IMR-90 (cell line): Measurements from ENCODE around the gene FCMR. TPM values are rescaled to one million over a fixed set of nuclear protein-coding genes. Genes with fewer than 3 reads are reported as not detected.

Experiments used
- ATAC-seq: fragments of 200-7000 bp; cut with Tn5 transposase; 2 replicates; pipeline ENCODE4 v1.9.1; 2020; ENCODE audit warnings: low read depth, mild to moderate bottlenecking, moderate library complexity
- BruUV-seq: library from RNA; stranded (reverse); fragments of 400-500 nt; replicated peaks from 2 replicates; lab custom pipeline; 2021; lab: Mats Ljungman, UMichigan
- CTCF ChIA-PET: fragments of 300-600 bp; formaldehyde crosslinking; extraction: SDS; loops from one replicate; lab custom pipeline; 2021; ENCODE audit warnings: antibody characterized with exemption; lab: Yijun Ruan, JAX
- POLR2A ChIA-PET: fragments of 300-600 bp; sonication (Branson Sonifier 250); formaldehyde crosslinking; loops from one replicate; lab custom pipeline; 2022; ENCODE audit warnings: antibody characterized with exemption; ENCODE audit not compliant: unreplicated experiment; lab: Charles Lee
- DNase-seq: peaks from one replicate; pipeline ENCODE4 v3.0.0; 2013
- H2AFZ ChIP-seq: replicated peaks from 2 replicates; pipeline ENCODE3; 2013; ENCODE audit warnings: low read length, mild to moderate bottlenecking; ENCODE audit not compliant: poor library complexity
- H2AK5ac ChIP-seq: 2 replicates; pipeline ENCODE4 v1.6.1; 2013; ENCODE audit warnings: low read depth, low read length, inconsistent platforms
- H2AK9ac ChIP-seq: replicated peaks from 2 replicates; pipeline ENCODE3; 2013; ENCODE audit warnings: mild to moderate bottlenecking, low read depth, low read length, moderate library complexity; ENCODE audit not compliant: poor library complexity
- H2BK120ac ChIP-seq: 2 replicates; pipeline ENCODE4 v1.6.1; 2013; ENCODE audit warnings: low read depth, low read length, inconsistent platforms
- H2BK15ac ChIP-seq: 3 replicates; pipeline ENCODE4 v1.6.1; 2013; ENCODE audit warnings: low read depth, low read length, inconsistent platforms
- H2BK20ac ChIP-seq: 2 replicates; pipeline ENCODE4 v1.6.1; 2013; ENCODE audit warnings: low read depth, mild to moderate bottlenecking, inconsistent platforms, low read length, moderate library complexity
- H2BK5ac ChIP-seq: 2 replicates; pipeline ENCODE4 v1.6.1; 2013; ENCODE audit warnings: mild to moderate bottlenecking, low read depth, low read length, inconsistent platforms; ENCODE audit not compliant: poor library complexity, severe bottlenecking
- H3K14ac ChIP-seq: replicated peaks from 2 replicates; pipeline ENCODE4 v1.6.1; 2013; ENCODE audit warnings: low read depth, low read length, inconsistent platforms
- H3K18ac ChIP-seq: 2 replicates; pipeline ENCODE4 v1.6.1; 2013; ENCODE audit warnings: low read depth, low read length, control low read depth
- H3K23ac ChIP-seq: 2 replicates; pipeline ENCODE4 v1.6.1; 2013; ENCODE audit warnings: low read depth, low read length, inconsistent platforms
- H3K27ac ChIP-seq: 2 replicates; pipeline ENCODE4 v1.5.1; 2013; ENCODE audit warnings: mild to moderate bottlenecking, control low read depth, low read length; ENCODE audit not compliant: insufficient read depth
- H3K27me3 ChIP-seq: 2 replicates; pipeline ENCODE4 v1.6.1; 2013; ENCODE audit warnings: low read length; ENCODE audit not compliant: control insufficient read depth, insufficient read depth
- H3K36me3 ChIP-seq: 2 replicates; pipeline ENCODE4 v1.6.1; 2013; ENCODE audit warnings: low read length, mixed read lengths; ENCODE audit not compliant: control insufficient read depth, insufficient read depth
- H3K4ac ChIP-seq: 2 replicates; pipeline ENCODE4 v1.6.1; 2013; ENCODE audit warnings: low read depth, low read length, inconsistent platforms
- H3K4me1 ChIP-seq: 2 replicates; pipeline ENCODE4 v1.6.1; 2013; ENCODE audit warnings: low read length, mixed read lengths; ENCODE audit not compliant: control insufficient read depth, insufficient read depth
- H3K4me2 ChIP-seq: 2 replicates; pipeline ENCODE4 v1.6.1; 2013; ENCODE audit warnings: low read depth, mild to moderate bottlenecking, control low read depth, low read length, moderate library complexity
- H3K4me3 ChIP-seq: 2 replicates; pipeline ENCODE4 v1.5.1; 2013; ENCODE audit warnings: low read depth, mild to moderate bottlenecking, control low read depth, low read length, moderate library complexity; ENCODE audit not compliant: insufficient read depth
- H3K56ac ChIP-seq: 2 replicates; pipeline ENCODE4 v1.6.1; 2013; ENCODE audit warnings: low read length, inconsistent platforms; ENCODE audit not compliant: insufficient read depth; ENCODE audit errors: extremely low read depth
- H3K79me1 ChIP-seq, 2 experiments: 2 replicates each; pipeline ENCODE4 v1.6.1; 2013; ENCODE audit warnings: low read length in 2 of 2, inconsistent platforms in 1 of 2, low read depth in 1 of 2
- H3K9ac ChIP-seq: 2 replicates; pipeline ENCODE4 v1.6.1; 2013; ENCODE audit warnings: low read depth, low read length, control low read depth
- H3K9me1 ChIP-seq: 2 replicates; pipeline ENCODE4 v1.6.1; 2013; ENCODE audit warnings: low read length, inconsistent platforms; ENCODE audit not compliant: insufficient read depth
- H3K9me3 ChIP-seq: 2 replicates; pipeline ENCODE4 v1.6.1; 2013; ENCODE audit warnings: low read length; ENCODE audit not compliant: control insufficient read depth, insufficient read depth
- H4K20me1 ChIP-seq: 2 replicates; pipeline ENCODE4 v1.6.1; 2013; ENCODE audit warnings: low read length, inconsistent platforms; ENCODE audit not compliant: insufficient read depth
- H4K5ac ChIP-seq: 2 replicates; pipeline ENCODE4 v1.6.1; 2013; ENCODE audit warnings: mild to moderate bottlenecking, low read depth, low read length, control low read depth
- H4K8ac ChIP-seq, 2 experiments: 2 replicates each; pipeline ENCODE4 v1.6.1; 2013; ENCODE audit warnings: low read depth in 2 of 2, low read length in 2 of 2, control low read depth in 1 of 2, inconsistent platforms in 1 of 2
- H4K91ac ChIP-seq: 2 replicates; pipeline ENCODE4 v1.6.1; 2013; ENCODE audit warnings: low read depth, low read length, inconsistent platforms; ENCODE audit not compliant: insufficient read depth
- CEBPB ChIP-seq: IDR thresholded peaks from 2 replicates; pipeline ENCODE4 v1.6.1; 2012; ENCODE audit warnings: low read depth, low read length, improper control_type of control experiment
- CHD1 ChIP-seq: IDR thresholded peaks from 2 replicates; pipeline ENCODE4 v1.6.1; 2012; ENCODE audit warnings: low read depth, low read length, improper control_type of control experiment
- ELK1 ChIP-seq: fragments of 150-350 bp; IDR thresholded peaks from 2 replicates; pipeline ENCODE4 v1.6.1; 2016; ENCODE audit warnings: low read depth, mild to moderate bottlenecking, low read length, moderate library complexity, borderline replicate concordance
- FOS ChIP-seq: fragments of 150-350 bp; IDR thresholded peaks from 2 replicates; pipeline ENCODE4 v1.6.1; 2016; ENCODE audit warnings: low read depth, low read length
- USF2 ChIP-seq: fragments of 150-350 bp; IDR thresholded peaks from 2 replicates; pipeline ENCODE4 v1.6.1; 2017; ENCODE audit warnings: mild to moderate bottlenecking, antibody characterized with exemption, low read length, low read depth
- WGBS, 2 experiments: methylation state at CpG; one replicate each; pipeline versions ENCODE4 v1.1.5 to v1.1.7; 2013; ENCODE audit warnings: missing lambda C conversion rate in 2 of 2; ENCODE audit not compliant: insufficient read length in 1 of 2; ENCODE audit errors: extremely low coverage in 2 of 2; 5-methylcytosine and 5-hydroxymethylcytosine counted together
- dilution Hi-C: fragments of 300-500 bp; cut with HindIII; formaldehyde crosslinking; loops from one replicate; pipeline ENCODE4 v1.14.3; 2018; ENCODE audit warnings: low sequenced_read_pairs; ENCODE audit not compliant: unreplicated experiment
- in situ Hi-C: fragments of 300-500 bp; cut with MboI; formaldehyde crosslinking; loops from 3 replicates; pipeline ENCODE4 v1.14.3; 2019; ENCODE audit warnings: low sequenced_read_pairs, inconsistent platforms, mixed read lengths
- intact Hi-C: fragments of 100-400 bp; cut with micrococcal nuclease; formaldehyde crosslinking; loops from 2 replicates; pipeline ENCODE4 v1.10.0; 2022
- polyA plus RNA-seq, 3 experiments: library from polyadenylated mRNA; depleted of rRNA; stranded (reverse); fragments of >200 nt; gene quantifications; 2 replicates each; pipeline ENCODE4 v1.2.3, GENCODE V29; 2012; ENCODE audit warnings: low replicate concordance in 1 of 3
- total RNA-seq: library from RNA; depleted of rRNA; stranded (reverse); fragments of >200 nt; gene quantifications from 2 replicates; pipeline ENCODE4 v1.2.3, GENCODE V29; 2012

Gene FCMR
- total and polyA plus RNA-seq, 2 of the 4 experiments (the other 2 are of a cell fraction) = 0.09 TPM; not detected in 1

GRCh38 chr1:206863266-206863665 lies 58.5 kb downstream of the FCMR start:
- DNase-seq (no peak), ATAC-seq (no peak)
- H3K79me1 ChIP-seq = no peaks in the 10 kb centered on the region
- H4K20me1 ChIP-seq = no peaks in the 10 kb centered on the region
- H3K4me2 ChIP-seq = no peak overlapping the region
- no peak overlapping the region for H2AK5ac ChIP-seq
- H2AK9ac ChIP-seq = no peak overlapping the region
- no peak overlapping the region for H2BK5ac ChIP-seq
- no peak overlapping the region for H4K91ac ChIP-seq
- no peaks in the 10 kb centered on the region for H3K9me3 ChIP-seq
- H2AFZ ChIP-seq = no peak overlapping the region
- no peak overlapping the region for H4K8ac ChIP-seq
- dilution Hi-C loops = no loop called here
- no peak overlapping the region for H3K18ac ChIP-seq
- no peaks in the 10 kb centered on the region for H3K36me3 ChIP-seq
- in situ Hi-C loops = no loop called here
- H3K9ac ChIP-seq = no peak overlapping the region
- BruUV-seq = no TSS peak
- no peak overlapping the region for H3K4me3 ChIP-seq
- H4K5ac ChIP-seq = no peak overlapping the region
- POLR2A ChIA-PET = no interaction called here
- H3K23ac ChIP-seq = no peak overlapping the region
- H3K14ac ChIP-seq = 0 out of 2 replicates have a peak overlapping the region, but pooled peaks have one; percentile 32
- H2BK20ac ChIP-seq = no peak overlapping the region
- no peak overlapping the region for H2BK15ac ChIP-seq
- TF ChIP-seq FOS (no peak), CHD1 (no peak), ELK1 (no peak), CEBPB (no peak), USF2 (no peak)
- H2BK120ac ChIP-seq = no peak overlapping the region
- H3K27me3 ChIP-seq = peaks cover 10% of the 10 kb centered on the region
- no peak overlapping the region for H3K27ac ChIP-seq
- CTCF ChIA-PET = interaction anchor here (3.0 kb wide), 1 partner anchor 49 kb away, joined by 12 read pairs; no protein-coding TSS in a partner anchor
- no peak overlapping the region for H3K4ac ChIP-seq
- H3K56ac ChIP-seq = no peak overlapping the region
- WGBS, 2 experiments = no CpG with 5 or more reads among the region's 1 CpG
- H3K4me1 ChIP-seq = peaks cover 6% of the 10 kb centered on the region
- H3K9me1 ChIP-seq = peaks cover 12% of the 10 kb centered on the region
- intact Hi-C loops = no loop called here
